NAMALWA (cell line): Measurements from ENCODE around the gene RNF113B.

ENCODE experiments used
- DNase-seq: peaks from one replicate; pipeline ENCODE4 v3.0.0-alpha.2; 2015; ENCODE audit warnings: low spot score

RNF113B gene

GRCh38 chr13:98173431-98174152, 3.5 kb downstream of the RNF113B start:
- no peak for DNase-seq

GRCh38 chr13:98172590-98173422, 4.3 kb downstream of the RNF113B start:
- DNase-seq, result no peak

- no peak for DNase-seq
Measured at GRCh38 chr13:98171900-98172589, 5.0 kb downstream of the RNF113B start.

- no peak for DNase-seq
Measured at GRCh38 chr13:98169331-98169730, 7.7 kb downstream of the RNF113B start.

- DNase-seq, result no peak
Measured at GRCh38 chr13:98162935-98163334, 14.1 kb downstream of the RNF113B start.

GRCh38 chr13:98158172-98158899, 18.7 kb downstream of the RNF113B start:
- no peak for DNase-seq

GRCh38 chr13:98157609-98158008, 19.5 kb downstream of the RNF113B start:
- no peak for DNase-seq

GRCh38 chr13:98157188-98157587, 19.9 kb downstream of the RNF113B start:
- no peak for DNase-seq

- no peak for DNase-seq
Measured at GRCh38 chr13:98156259-98156658, 20.8 kb downstream of the RNF113B start.

- DNase-seq, result no peak
Measured at GRCh38 chr13:98155475-98156109, 21.5 kb downstream of the RNF113B start.

- no peak for DNase-seq
Measured at GRCh38 chr13:98150832-98151479, 26.1 kb downstream of the RNF113B start.

- no peak for DNase-seq
Measured at GRCh38 chr13:98147521-98147920, 29.5 kb downstream of the RNF113B start.

- DNase-seq, result no peak
Measured at GRCh38 chr13:98144801-98145350, 32.2 kb downstream of the RNF113B start.

- no peak for DNase-seq
Measured at GRCh38 chr13:98144027-98144741, 32.9 kb downstream of the RNF113B start.

GRCh38 chr13:98143601-98144026, 33.5 kb downstream of the RNF113B start:
- no peak for DNase-seq

GRCh38 chr13:98143157-98143553, 33.9 kb downstream of the RNF113B start:
- no peak for DNase-seq

GRCh38 chr13:98142380-98143156, 34.5 kb downstream of the RNF113B start, which contains the start of gene FARP1:
Gene FARP1 (plus strand): TSS chr13:98143094. CDS start chr13:98213243, 70,149 bp downstream.
- DNase-seq, result no peak

GRCh38 chr13:98141509-98142379, 35.3 kb downstream of the RNF113B start:
- no peak for DNase-seq
